ENCODE results near the gene PRODH2.
A peak's percentile ranks its signal among the peaks of the same experiment; 100 is the strongest.
"Not testable (repeated sequence)": the region's sequence is repeated elsewhere in the genome, so short reads cannot be mapped to it uniquely, and the experiment has no call there.

PRODH2 gene

DNA sequence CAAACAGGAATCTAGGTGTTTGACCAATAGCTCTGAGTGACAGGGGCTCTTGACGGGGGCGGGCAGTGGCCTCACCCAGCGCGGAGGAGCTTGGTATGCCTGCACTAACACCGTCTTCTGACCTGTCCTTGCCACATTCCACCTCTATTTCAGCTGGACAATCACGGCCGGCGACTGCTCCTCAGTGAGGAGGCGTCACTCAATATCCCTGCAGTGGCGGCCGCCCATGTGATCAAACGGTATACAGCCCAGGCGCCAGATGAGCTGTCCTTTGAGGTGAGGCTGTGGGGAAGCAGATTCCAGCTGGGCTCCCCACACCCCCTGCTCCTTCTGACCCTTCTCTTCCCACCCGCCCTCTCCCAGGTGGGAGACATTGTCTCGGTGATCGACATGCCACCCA, 32.6 kb downstream of the PRODH2 start:
- DNase-seq (ENCODE audit: low spot score), result no peak

DNA sequence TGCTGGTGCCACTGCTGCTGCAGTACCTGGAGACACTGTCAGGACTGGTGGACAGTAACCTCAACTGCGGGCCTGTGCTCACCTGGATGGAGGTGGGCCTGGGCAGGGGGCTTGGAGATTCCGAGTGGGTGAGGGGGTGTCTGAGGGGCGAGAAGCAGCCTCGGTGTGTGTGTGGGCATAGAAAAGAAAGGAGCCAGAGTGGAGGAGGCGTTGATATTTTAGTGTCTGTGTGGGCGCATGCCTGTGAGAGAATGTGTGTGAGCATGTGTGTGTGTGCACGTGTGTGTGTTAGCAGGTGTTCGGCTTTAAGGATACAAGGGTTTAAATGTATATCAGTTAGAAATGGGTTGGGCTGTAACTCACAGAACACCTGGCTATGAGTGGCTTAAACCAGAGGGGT, 33.6 kb downstream of the PRODH2 start:
- no peak for DNase-seq (ENCODE audit: low spot score)

DNA sequence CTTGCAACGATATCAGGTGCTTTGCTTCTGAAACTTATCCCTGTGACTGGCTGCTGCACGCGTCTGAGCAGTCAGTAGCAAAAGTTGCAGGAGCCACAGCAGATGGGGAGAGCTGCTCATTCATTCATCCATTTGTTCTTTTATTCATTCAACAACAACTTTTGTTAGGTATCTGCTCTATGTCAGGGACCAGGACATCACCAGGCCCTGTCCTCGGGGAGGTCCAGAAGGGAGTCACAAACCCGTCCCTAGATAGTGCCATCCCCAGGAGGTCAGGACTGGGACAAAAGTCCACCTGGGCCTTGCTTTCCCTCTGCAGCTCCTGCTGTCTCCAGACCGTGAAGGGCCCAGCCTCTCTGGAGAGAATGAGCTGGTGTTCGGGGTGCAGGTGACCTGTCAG, 34.7 kb downstream of the PRODH2 start:
- DNase-seq (ENCODE audit: low spot score), result no peak

DNA sequence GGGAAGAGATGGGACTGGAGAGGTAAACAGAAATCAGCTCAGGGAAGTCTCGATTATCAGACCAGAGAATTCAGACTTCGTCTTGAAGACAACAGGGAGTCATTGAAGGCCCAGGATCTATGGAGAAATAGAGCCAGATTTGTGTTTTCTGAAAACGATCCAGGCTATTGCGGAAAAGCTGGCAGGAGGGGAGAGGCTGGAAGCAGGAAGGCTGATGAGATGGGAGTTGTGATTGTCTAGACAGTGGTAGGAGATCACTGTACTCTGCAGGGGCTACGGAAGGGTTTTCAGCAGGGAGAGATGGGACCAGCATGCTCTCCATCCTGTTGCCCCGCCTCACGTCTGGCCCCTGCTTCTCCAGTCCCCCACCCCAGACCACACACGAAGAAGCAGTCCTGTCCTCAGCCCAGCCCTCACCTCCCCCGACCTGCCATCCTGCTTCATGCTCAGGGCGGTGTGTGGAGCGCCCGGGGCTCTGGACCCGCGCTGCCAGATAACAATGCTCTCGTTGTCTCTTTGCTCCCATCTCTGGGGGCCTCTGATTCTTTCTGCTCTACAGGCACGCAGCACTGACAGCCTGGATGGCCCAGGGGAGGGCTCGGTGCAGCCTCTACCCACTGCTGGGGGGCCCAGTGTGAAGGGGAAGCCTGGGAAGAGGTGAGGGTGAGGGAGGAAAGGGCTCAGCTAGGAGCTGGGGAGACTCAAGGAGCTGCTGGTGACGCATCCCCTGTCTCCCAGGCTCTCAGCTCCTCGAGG, 35.4 kb downstream of the PRODH2 start:
- no peak for DNase-seq (ENCODE audit: low spot score)

DNA sequence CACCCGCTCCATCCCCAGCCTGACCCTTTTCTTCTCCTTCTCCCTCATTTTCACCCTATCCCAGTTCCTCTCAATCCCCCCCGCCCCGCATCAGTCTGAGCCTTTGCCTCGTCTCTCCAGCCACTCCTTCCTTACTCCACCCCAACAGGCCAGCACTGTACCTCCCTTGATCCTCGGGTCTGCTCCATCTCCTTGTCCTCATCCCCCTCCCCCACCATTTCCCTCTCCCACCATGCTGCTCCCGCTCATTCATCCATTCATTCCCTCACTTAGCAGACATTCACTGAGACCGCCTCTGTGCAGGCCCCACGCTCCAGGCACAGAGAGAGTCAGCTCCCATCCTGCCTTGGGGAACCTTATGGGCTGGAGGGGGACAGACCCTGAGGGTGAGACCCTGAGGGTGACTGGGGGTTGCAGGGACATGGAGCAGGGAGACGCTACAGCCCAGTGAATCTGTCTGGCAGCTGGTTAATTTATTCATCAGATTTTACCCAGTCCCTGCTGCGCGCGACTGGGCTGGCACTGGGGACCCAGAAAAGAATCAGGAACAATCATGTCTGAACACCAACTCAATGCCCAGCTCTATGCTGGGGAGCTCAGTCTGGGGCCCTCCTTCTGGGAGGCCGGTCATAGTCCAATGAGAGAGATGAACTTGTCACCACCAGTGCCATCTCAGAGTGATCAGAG, 36.4 kb downstream of the PRODH2 start:
- no peak for DNase-seq (ENCODE audit: low spot score)

DNA sequence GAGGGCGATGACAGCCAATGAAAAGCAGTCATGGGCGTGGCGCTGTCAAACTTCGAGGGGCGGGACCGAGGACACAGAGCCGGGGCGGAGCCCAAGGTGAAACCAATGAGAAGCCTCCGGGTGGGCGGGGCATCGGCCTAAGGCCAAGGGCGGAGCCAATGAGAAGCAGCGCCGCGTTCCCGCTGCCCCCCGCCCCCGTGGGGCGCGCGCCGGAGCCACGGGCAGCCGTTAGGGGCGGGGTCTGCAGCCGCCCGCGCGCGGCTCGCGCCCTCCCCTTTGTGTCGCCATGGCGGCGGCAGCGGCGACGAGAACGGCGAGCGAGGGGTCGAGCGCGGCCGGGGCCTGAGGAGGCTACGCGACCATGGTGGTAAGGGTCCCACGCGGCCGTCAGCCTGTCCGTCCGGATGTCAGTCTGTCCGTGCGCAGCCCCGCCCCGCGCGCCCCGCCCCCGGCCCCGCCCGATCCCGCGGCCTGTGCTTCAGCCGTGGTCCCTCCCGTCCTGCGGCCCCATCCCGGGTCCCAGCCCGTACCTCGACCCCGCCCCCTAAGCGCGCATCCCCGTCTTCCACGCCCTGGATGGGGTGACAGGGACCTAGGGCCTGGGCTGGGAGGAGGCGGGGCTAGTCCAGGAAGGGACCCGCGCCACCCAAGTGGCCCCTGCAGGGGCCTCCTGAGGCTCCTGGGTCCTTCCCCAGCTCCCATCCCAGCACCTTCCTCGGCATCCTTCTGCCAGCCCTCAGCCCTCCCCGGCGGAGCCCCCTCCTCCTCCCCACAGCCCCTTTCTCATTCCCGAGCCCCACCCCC, 37.1 kb downstream of the PRODH2 start, which contains the start of gene ARHGAP33:
Gene ARHGAP33, plus strand, starts transcription at position 267 of the 804 bp plus-strand sequence. Its CDS starts 95 bp downstream, at position 362.
- DNase-seq (ENCODE audit: low spot score), result peak; percentile 100

DNA sequence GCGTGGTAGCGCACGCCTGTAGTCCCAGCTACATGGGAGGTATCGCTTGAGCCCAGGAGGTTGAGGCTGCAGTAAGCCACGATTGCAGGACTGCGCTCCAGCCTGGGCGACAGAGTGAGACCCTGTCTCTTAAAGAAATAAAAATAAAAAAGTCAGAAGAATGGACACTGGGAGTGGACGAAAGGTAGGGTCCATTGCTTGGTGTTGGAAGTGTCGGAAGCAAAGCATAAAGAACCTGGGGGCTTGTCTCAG, 37.7 kb downstream of the PRODH2 start:
- no peak for DNase-seq (ENCODE audit: low spot score)

DNA sequence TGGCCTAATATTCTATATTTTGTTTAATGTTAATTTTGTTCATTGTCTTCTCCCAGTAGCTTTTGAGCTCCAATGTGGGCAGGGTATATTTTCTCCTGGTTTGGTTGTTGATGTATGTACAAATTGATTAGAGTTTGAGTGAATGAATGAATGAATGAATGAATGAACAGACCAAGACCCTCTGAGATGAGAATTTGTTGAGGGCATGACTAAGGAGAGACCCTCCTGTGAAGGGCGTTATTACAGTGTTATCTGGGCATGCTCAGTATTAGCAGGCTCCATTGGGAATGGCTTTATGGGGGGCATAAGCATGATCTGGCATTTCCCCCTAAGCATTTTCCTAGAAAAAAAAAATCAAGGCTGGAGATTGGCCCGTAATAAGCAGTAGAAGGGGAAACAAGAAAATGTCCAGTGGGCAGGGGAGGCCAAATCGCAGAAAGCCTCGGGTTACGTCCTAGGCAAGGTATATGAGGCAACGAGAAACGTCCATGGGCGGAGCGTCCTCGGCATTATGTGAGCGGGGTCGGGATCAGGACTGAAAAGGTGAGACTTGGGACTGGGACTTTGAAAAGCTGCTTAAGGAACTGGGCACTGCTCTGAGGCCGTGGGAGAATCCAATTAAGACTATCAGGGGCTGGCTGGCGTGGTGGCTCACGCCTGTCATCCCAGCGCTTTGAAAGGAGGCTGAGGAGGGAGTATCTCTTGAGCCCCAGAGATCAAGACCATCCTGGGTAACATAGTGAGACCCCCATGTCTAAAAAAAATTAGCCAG, 38.2 kb downstream of the PRODH2 start:
- no peak for DNase-seq (ENCODE audit: low spot score)

DNA sequence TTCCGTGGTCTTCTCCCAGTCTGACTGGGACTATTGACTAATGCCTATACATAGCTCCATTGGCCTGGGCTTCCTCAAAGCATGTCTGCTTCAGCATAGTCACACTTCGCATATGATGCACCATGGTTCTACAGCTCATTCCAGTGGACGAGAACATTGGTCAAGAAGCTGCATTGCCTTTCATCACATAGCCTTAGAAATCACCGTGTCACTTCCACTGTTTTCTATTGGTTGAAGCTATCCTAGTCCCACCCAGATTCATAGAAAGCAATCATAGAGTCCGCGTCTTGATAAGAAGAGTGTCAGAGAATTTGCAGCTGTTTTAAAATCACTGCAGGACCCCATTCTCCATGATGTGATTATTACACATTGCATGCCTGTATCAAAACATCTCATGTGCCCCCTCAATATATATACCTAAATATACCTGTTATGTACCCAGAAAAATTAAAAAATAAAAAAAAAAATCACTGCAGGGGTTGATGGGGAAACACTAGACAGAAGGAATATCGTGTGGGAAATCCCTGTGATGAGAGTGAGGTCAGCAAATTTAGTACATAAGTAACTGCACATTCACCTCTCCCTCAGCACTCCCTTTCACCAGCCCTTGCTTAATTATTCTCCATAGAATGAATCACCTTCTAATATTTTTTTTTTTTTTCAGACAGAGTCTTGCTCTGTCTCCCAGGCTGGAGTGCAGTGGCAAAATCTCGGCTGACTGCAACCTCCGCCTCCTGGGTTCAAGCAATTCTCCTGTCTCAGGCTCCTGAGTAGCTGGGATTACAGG, 39.4 kb downstream of the PRODH2 start:
- no peak for DNase-seq (ENCODE audit: low spot score)

DNA sequence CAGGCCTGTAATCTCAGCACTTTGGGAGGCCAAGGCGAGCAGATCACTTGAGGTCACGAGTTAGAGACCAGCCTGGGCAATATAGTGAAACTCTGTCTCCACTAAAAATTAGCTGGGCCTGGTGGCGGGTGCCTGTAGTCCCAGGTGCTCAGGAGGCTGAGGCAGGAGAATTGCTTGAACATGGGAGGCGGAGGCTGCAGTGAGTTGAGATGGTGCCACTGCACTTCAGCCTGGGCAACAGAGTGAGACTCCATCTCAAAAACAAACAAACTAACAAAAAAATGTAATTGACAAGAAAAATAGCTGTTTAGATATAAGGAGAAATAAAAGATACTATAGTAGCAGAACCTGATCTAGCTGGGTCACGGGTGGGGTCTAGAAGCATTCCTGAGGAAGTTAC, 40.3 kb downstream of the PRODH2 start:
- not testable (repeated sequence) for DNase-seq (ENCODE audit: low spot score)

DNA sequence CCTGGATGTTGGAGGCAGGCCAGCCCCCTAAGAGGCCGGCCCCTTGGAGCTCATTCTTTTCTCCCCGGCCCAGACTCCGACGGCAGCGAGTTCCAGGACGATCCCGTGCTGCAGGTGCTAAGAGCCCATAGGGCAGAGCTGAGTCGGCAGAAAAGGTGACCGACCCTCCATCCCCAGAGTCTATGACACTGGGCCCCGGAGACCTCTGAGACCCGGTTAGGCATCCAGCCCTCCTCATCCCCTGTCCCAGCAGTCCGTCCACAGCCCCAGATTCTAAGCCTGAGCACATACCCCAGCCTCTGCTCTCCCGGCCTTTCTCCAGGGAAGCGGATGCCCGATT, 44.6 kb downstream of the PRODH2 start:
- DNase-seq (ENCODE audit: low spot score), result no peak

DNA sequence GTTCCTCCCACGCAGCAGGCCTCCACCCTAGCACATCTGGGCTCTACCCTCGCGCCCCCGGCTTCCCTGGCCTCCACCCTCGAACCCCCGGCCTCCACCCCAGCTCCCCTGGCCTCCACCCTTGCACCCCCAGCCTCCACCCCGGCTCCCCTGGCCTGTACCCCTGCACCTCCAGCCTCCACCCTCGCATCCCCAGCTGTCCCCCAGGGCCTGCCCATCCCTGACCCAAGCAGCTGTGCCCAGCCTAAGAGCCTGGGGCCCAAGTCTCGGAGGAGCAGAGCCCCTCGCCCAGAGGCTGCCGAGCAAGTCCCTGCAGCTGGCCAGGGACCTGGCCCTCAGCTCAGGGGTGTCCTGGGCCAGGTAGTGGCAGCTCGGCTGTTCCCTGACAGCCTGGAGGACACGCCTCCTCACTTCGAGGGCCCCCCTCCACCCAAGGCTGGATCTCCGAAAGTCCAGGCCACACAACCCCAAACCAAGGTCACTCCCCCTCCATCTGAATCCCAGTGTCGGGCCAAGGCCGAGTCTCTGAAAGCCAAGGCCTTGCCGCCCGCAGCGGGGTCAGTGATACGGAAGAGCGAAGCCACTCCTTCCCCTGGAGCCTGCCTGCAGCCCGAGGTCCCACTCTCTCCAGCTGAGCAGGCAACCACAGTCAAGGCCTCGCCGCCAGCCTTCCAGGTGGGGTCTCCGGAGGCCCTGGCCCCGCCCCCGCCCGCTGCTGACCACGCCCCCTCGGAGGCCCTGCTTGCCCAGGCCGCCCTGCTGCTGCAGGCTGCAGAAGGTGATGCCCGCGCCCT, 45.2 kb downstream of the PRODH2 start:
- no peak for DNase-seq (ENCODE audit: low spot score)

DNA sequence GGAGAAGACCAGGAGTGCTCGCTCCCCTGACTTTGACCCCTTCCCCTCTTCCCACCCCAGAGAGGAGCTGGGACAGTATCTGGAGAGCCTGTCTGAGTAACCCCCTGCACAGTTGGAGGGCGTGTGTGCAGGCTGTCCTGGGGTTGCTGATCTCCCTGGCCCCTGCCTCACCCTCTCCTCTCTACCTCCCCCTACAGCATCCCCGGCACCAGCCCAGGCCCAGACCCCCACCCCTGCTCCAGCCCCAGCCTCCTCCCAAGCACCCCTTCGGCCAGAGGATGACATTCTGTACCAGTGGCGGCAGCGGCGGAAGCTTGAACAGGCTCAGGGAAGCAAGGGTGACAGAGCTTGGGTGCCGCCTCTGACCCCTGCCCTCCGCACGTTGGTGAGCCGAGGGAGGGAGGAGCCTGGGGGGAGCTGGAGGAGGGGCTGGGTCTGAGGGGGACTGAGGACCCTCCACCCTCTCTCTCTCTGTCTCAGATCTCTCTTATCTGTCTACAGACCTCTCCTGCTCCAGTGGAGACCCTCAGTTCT, 46.0 kb downstream of the PRODH2 start:
- no peak for DNase-seq (ENCODE audit: low spot score)

DNA sequence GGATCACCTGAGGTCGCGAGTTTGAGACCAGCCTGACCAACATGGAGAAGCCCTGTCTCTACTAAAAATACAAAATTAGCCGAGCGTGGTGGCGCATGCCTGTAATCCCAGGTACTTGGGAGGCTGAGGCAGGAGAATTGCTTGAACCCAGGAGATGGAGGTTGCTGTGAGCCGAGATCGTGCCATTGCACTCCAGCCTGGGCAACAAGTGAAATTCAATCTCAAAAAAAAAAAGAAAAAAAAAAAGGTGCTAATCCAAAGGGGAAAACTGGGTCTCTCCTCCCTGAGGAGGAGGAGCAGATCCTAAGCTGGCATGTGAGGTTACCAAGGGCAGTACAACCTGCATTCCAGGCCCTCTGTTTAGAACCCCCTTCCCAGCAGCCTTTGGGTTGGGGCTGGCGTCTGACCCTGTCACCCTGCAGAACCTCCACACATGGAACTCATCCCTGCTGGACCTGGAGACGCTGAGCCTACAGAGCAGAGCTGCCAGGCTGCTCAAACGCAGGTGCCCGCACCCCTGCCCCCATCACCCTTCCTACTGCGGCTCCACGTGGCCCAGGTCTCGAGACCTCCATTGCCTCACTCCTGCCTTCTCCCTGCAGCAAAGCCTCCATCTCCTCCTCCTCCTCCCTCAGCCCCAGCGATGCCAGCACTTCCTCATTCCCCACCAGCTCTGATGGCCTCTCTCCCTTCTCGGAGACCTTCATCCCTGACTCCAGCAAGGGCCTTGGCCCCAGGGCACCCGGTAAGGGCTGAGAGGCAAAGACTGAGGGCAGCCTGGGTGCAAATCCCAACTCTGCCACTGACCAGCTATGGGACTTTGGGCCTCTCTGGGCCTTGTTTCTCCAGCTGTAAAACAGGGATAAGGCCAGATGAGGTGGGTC, 48.0 kb downstream of the PRODH2 start:
- DNase-seq (ENCODE audit: low spot score), result no peak

DNA sequence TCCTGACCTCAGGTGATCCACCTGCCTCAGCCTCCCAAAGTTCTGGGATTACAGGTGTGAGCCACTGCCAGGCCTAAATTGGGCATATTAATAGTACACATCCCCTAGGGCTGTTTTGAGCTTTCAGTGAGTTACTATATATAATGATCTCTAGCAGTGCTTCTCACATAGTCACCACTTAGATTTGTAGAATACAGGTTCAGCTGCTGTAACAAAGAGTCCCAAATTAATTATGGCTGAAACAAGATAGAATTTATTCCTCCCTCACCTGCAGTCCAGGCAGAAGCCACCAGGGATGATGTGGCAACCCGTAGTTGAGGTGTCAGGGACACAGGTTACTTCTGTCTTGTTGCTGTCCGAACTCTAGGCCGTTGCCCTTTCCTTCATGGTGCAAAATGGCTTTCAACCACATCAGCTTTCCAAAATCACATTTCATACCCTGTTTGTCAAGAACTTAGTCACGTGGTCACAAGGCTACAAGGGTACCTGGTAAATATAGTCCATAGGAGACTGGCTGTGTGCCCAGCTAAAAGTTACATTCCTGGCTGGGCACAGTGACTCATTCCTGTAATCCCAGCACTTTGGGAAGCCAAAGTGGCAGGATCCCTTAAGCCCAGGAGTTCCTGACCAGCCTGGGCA, 51.8 kb downstream of the PRODH2 start:
- no peak for DNase-seq (ENCODE audit: low spot score)

DNA sequence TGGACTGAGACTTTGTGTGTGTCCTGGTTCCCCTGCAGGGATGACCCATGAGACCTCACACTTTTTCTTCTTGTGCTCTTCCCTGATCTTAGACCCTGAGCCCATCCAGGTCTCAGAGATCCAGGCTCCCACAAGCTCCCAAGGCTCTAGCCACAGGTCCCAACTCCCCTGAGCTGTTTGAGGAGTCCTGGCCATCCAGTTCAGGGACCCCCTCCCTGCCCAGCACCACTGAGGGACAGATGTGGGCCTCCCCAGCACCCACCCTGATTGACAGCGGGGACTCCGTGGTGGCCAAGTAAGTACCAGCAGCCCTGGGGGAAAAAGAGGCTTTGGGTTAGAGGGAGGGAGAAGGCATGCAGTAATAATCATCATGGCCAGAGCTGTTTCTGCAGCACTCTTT, 52.9 kb downstream of the PRODH2 start:
- no peak for DNase-seq (ENCODE audit: low spot score)

DNA sequence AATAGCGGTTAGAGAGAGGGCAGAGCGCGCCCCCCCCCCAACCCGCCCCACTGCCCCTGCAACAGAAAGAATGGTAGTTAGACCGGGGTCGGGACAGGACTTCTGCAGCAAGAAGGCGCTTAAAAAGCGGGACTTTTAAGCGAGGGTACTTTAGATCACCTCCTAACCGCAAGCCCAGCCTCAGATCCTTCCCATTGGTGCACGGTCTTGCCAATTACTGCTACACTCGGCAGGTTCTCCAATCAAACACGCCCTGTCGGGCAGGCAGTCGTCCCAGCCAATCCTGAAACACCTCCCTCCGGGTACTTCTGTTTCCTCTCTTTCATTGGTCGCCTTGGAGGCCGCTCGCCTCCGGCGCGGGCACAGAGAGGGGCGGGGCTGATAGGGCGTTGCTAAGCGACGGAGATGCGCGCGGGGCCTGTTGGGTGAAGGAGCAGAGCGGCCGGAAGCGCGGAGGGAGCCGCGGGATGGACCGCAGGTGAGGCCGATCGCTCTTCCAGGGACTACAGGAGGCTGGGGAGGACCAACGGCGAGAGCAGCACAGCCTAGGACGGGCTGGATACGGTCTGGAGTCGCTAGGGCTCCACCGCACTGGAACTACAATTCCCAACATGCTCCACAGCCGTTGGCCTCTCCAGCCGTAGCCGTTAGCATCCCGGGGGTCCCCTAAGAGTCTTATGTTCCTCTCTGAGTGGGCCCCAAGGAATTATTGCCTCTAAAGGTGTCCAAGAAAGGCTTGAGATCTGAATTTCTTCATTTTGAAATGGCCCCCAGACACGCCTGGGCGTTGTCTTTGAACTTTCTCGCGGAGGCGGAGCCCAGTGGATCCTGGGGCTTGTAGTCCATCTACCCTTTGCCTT, 54.7 kb downstream of the PRODH2 start, which contains the start of gene PROSER3:
Gene PROSER3, plus strand, starts transcription at position 428 of the 860 bp plus-strand sequence. Its CDS starts 40 bp downstream, at position 468.
- peak; percentile 97 for DNase-seq (ENCODE audit: low spot score)

DNA sequence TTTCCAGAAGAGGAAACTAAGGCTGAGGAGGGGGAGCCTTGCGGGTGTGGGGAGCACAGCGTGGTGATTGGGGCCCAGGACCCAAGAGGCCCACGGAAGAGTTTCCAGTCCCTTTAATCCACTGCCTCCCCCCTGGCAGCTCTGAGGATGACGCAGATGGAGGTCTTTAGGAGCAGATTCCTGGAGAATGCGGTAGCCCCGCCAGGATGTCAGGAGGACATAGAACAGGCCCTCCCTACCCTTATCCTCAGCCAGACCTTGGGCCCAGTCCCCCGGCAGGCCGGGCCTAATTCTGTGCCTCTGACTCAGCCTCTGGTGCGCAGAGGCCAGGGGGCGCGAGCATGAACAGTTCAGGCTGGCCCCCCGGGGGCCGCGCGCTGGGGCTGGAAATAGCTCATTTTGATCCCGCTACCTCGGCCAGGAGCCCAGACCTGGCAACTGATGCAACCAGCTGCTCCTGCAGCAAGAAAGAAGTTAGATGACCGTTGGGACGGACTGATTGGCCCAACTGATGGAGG, 55.4 kb downstream of the PRODH2 start:
- peak; percentile 59 for DNase-seq (ENCODE audit: low spot score)

Measured in D341Med (cell line).